ENCODE data around the gene P2RY8.

- TF ChIP-seq POLR2AphosphoS5 (IDR thresholded peaks at IDR 0.05) (no peak), POLR2A (IDR thresholded peaks at IDR 0.05) (no peak), EP300 (IDR thresholded peaks at IDR 0.05; ENCODE audit: low read depth) (no peak)
- TF ChIP-seq, protein P1, sequence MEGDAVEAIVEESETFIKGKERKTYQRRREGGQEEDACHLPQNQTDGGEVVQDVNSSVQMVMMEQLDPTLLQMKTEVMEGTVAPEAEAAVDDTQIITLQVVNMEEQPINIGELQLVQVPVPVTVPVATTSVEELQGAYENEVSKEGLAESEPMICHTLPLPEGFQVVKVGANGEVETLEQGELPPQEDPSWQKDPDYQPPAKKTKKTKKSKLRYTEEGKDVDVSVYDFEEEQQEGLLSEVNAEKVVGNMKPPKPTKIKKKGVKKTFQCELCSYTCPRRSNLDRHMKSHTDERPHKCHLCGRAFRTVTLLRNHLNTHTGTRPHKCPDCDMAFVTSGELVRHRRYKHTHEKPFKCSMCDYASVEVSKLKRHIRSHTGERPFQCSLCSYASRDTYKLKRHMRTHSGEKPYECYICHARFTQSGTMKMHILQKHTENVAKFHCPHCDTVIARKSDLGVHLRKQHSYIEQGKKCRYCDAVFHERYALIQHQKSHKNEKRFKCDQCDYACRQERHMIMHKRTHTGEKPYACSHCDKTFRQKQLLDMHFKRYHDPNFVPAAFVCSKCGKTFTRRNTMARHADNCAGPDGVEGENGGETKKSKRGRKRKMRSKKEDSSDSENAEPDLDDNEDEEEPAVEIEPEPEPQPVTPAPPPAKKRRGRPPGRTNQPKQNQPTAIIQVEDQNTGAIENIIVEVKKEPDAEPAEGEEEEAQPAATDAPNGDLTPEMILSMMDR (IDR thresholded peaks at IDR 0.05) = no peak
These were observed 70.7 kb downstream of the P2RY8 start for GRCh38 chrX:1466232-1466661.
